Spleen (tissue), 11 donors: ENCODE data around the gene FAM240A. TPM values are rescaled to one million over a fixed set of nuclear protein-coding genes. Genes with fewer than 3 reads are reported as not detected.

ENCODE experiments used
- DNase-seq: peaks from one replicate; pipeline ENCODE4 v3.0.0-alpha.2; 2020
- H3K27ac ChIP-seq, 8 donors: fragments of 200-600 bp; sonication (generic) in 7 of 8; 1 replicate in 4 of 8; 2 replicates in 4 of 8; pipeline versions ENCODE4 v1.5.0 to v1.8.0; 2016 to 2021; ENCODE audit warnings: inconsistent platforms in 4 of 8, mild to moderate bottlenecking in 4 of 8, moderate library complexity in 1 of 8
- H3K27me3 ChIP-seq, 7 donors: fragments of 200-600 bp; sonication (generic) in 6 of 7; replicated peaks in 1 of 7; 1 replicate in 4 of 7; 2 replicates in 3 of 7; pipeline versions ENCODE4 v1.5.0 to v1.8.0; 2016 to 2021; ENCODE audit warnings: inconsistent platforms in 3 of 7, mild to moderate bottlenecking in 1 of 7
- H3K36me3 ChIP-seq, 6 donors: fragments of 200-600 bp; sonication (generic) in 5 of 6; 1 replicate in 4 of 6; 2 replicates in 2 of 6; pipeline versions ENCODE4 v1.5.0 to v1.8.0; 2016 to 2021; ENCODE audit warnings: inconsistent platforms in 2 of 6
- H3K4me1 ChIP-seq, 6 donors: fragments of 200-600 bp; sonication (generic) in 5 of 6; 1 replicate in 3 of 6; 2 replicates in 3 of 6; pipeline versions ENCODE4 v1.5.0 to v1.8.0; 2016 to 2021; ENCODE audit warnings: inconsistent platforms in 3 of 6
- H3K4me3 ChIP-seq, 8 donors: fragments of 200-600 bp; sonication (generic) in 7 of 8; 1 replicate in 4 of 8; 2 replicates in 4 of 8; pipeline versions ENCODE4 v1.5.0 to v1.8.0; 2016 to 2021; ENCODE audit warnings: inconsistent platforms in 4 of 8, mild to moderate bottlenecking in 4 of 8, moderate library complexity in 2 of 8
- H3K9me3 ChIP-seq, 8 donors: fragments of 200-600 bp; sonication (generic) in 7 of 8; 1 replicate in 4 of 8; 2 replicates in 4 of 8; pipeline versions ENCODE4 v1.5.0 to v1.8.0; 2016 to 2021; ENCODE audit warnings: inconsistent platforms in 4 of 8
- CTCF ChIP-seq, 11 experiments: fragments of 200-600 bp in 7 of 11; fragments of 450-650 bp in 4 of 11; sonication (generic) in 4 of 11; IDR thresholded peaks in 8 of 11; conservative IDR thresholded peaks in 3 of 11; 1 replicate in 7 of 11; 2 replicates in 4 of 11; pipeline versions ENCODE4 v1.4.0 to v1.8.0; 2016 to 2021; ENCODE audit warnings: antibody characterized with exemption in 11 of 11, inconsistent platforms in 4 of 11, mild to moderate bottlenecking in 1 of 11
- POLR2A ChIP-seq, 3 donors: fragments of 450-650 bp; IDR thresholded peaks; one replicate each; pipeline ENCODE4 v1.5.1; 2017; ENCODE audit warnings: antibody characterized with exemption in 3 of 3, mild to moderate bottlenecking in 1 of 3
- POLR2AphosphoS5 ChIP-seq, 3 donors: sonication (generic); formaldehyde crosslinking; IDR thresholded peaks; one replicate each; pipeline ENCODE4 v1.5.1; 2017; ENCODE audit warnings: antibody characterized with exemption in 3 of 3
- WGBS, 5 donors: extraction: QIAGEN DNeasy Blood & Tissue Kit in 3 of 5; methylation state at CpG; one replicate each; pipeline versions ENCODE4 v1.1.5 to v1.1.7; 2013 to 2018; 5-methylcytosine and 5-hydroxymethylcytosine counted together
- intact Hi-C: fragments of 100-400 bp; cut with DNase I; formaldehyde crosslinking; loops from one replicate; pipeline ENCODE4 v1.15.0; 2023; ENCODE audit warnings: low total_unique reads
- polyA plus RNA-seq, 3 donors: library from polyadenylated mRNA; stranded (reverse); fragments of 200-250 nt; gene quantifications; one replicate each; pipeline ENCODE4 v1.2.1, GENCODE V29; 2013
- total RNA-seq, 7 donors: library from RNA; depleted of rRNA in 3 of 7; stranded (reverse); fragments of >200 nt in 3 of 7; fragmentation: NEBNext Ultra II Directional in 4 of 7; extraction: Animal tissue kit (Norgen Biotek cat#: 25700) in 4 of 7; gene quantifications; one replicate each; pipeline versions ENCODE4 v1.1.0 to v1.2.1, GENCODE V29; 2016 to 2021
- donor health status: healthy with polysubstance abuse.
- donor health status: DM: no; HTN: no; CAD: no; lungs with moderate emphysema.
- donor health status: DM: no; HTN: no; CAD: no.
- donor health status: Bipolar disorder and iron deficiency.
- donor health status: healthy.
- donor health status: DM: no; HTN: no; CAD: no.
- donor health status: DM: yes; HTN: yes; CAD: no.

The FAM240A gene
- total and polyA plus RNA-seq, 10 donors, result 0.13 TPM; not detected in 9

GRCh38 chr3:46643701-46644100 lies 31.4 kb downstream of the FAM240A start:
- no peak for DNase-seq
- Histone ChIP-seq H3K27ac (no peak overlapping the region), H3K36me3 (no peaks in the 10 kb centered on the region), H3K4me1 (no peaks in the 10 kb centered on the region), H3K27me3 (peaks cover 0 to 3% (median 0%) of the 10 kb centered on the region in 7 donors), H3K9me3 (peaks cover 0 to 27% (median 19%) of the 10 kb centered on the region in 8 donors), H3K4me3 (no peak overlapping the region)
- intact Hi-C loops, result no loop called here
- 51 to 81% (median 57%) methylated on average over 1 of the region's 1 CpG for WGBS, 5 donors
- TF ChIP-seq POLR2AphosphoS5 (IDR thresholded peaks at IDR 0.05), result no peak
- TF ChIP-seq CTCF (IDR thresholded peaks at IDR 0.05 in 8 of 11, conservative IDR thresholded peaks at IDR 0.05 in 3 of 11), result no peak
- no peak for TF ChIP-seq POLR2A (IDR thresholded peaks at IDR 0.05)

GRCh38 chr3:46646700-46647099 lies 34.4 kb downstream of the FAM240A start:
- WGBS, 5 donors, result 52 to 76% (median 57%) methylated on average over 6 of the region's 6 CpGs
- no peaks in the 10 kb centered on the region for H3K4me1 ChIP-seq
- no peaks in the 10 kb centered on the region for H3K36me3 ChIP-seq
- H3K27me3 ChIP-seq, result peaks cover 0 to 3% (median 0%) of the 10 kb centered on the region in 7 donors
- peaks cover 0 to 4% (median 3%) of the 10 kb centered on the region in 8 donors for H3K9me3 ChIP-seq
- no peak overlapping the region for H3K27ac ChIP-seq
- no peak overlapping the region for H3K4me3 ChIP-seq
- intact Hi-C loops, result no loop called here
- no peak for DNase-seq
- TF ChIP-seq POLR2AphosphoS5 (IDR thresholded peaks at IDR 0.05), result no peak
- TF ChIP-seq CTCF (IDR thresholded peaks at IDR 0.05 in 8 of 11, conservative IDR thresholded peaks at IDR 0.05 in 3 of 11), result no peak
- no peak for TF ChIP-seq POLR2A (IDR thresholded peaks at IDR 0.05)

GRCh38 chr3:46648096-46648495 lies 35.8 kb downstream of the FAM240A start:
- Histone ChIP-seq H3K27me3 (no peaks in the 10 kb centered on the region), H3K27ac (no peak overlapping the region), H3K36me3 (no peaks in the 10 kb centered on the region), H3K4me1 (no peaks in the 10 kb centered on the region), H3K9me3 (peaks cover 0 to 12% (median 8%) of the 10 kb centered on the region in 8 donors), H3K4me3 (no peak overlapping the region)
- 46 to 98% (median 69%) methylated on average over 2 of the region's 2 CpGs for WGBS, 5 donors
- TF ChIP-seq CTCF (IDR thresholded peaks at IDR 0.05 in 8 of 11, conservative IDR thresholded peaks at IDR 0.05 in 3 of 11) (no peak), POLR2AphosphoS5 (IDR thresholded peaks at IDR 0.05) (no peak), POLR2A (IDR thresholded peaks at IDR 0.05) (no peak)
- DNase-seq, result no peak
- intact Hi-C loops, result no loop called here

- no peaks in the 10 kb centered on the region for H3K36me3 ChIP-seq
- intact Hi-C loops, result no loop called here
- 85 to 94% (median 88%) methylated on average over 3 of the region's 3 CpGs for WGBS, 5 donors
These were observed 37.1 kb downstream of the FAM240A start for GRCh38 chr3:46649436-46649835.

More at GRCh38 chr3:46649436-46649835, 37.1 kb downstream of the FAM240A start:
- no peak overlapping the region for H3K27ac ChIP-seq
- no peak for DNase-seq
- H3K4me3 ChIP-seq, result no peak overlapping the region
- TF ChIP-seq POLR2AphosphoS5 (IDR thresholded peaks at IDR 0.05) (no peak), POLR2A (IDR thresholded peaks at IDR 0.05) (no peak), CTCF (IDR thresholded peaks at IDR 0.05 in 8 of 11, conservative IDR thresholded peaks at IDR 0.05 in 3 of 11) (no peak)
- H3K9me3 ChIP-seq, result peaks cover 0 to 12% (median 8%) of the 10 kb centered on the region in 8 donors
- no peaks in the 10 kb centered on the region for H3K4me1 ChIP-seq
- no peaks in the 10 kb centered on the region for H3K27me3 ChIP-seq
